ENCODE data around the gene CDC73.
"Not testable (repeated sequence)": the region's sequence is repeated elsewhere in the genome, so short reads cannot be mapped to it uniquely, and the experiment has no call there.

DNA sequence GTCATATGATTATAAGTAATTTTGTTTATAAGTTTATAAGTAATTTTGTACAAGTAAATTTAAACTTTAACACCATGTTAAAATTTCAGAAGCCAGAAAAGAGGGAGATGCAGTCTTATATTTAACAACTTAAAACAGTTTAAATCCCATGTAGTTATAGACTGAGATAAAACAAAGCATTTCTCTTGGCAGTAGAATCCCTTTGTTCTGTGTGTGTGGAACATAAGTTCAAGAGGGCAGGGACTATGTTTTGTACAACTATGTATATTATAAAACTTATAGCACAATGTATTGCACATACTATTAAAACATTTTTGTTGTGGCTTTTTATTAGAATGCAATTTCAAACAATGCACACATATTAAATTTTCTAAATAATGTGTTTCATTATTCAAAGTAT, 109.3 kb downstream of the CDC73 start:
- not testable (repeated sequence) for TF ChIP-seq CTCF (IDR thresholded peaks at IDR 0.05; ENCODE audit: low read depth, low read length); EZH2phosphoT487 (IDR thresholded peaks at IDR 0.05; ENCODE audit: low read depth)

All from OCI-LY3 (cell line).